GM12875 (cell line): Measurements from ENCODE around the gene CCDC187.

Experiments
- H3K4me3 ChIP-seq: one replicate; pipeline ENCODE4 v1.5.1; 2011; ENCODE audit warnings: low read depth, low read length, control low read depth
- CTCF ChIP-seq: IDR thresholded peaks from 2 replicates; pipeline ENCODE4 v1.5.1; 2011; ENCODE audit warnings: low read depth, mild to moderate bottlenecking, control low read depth, inconsistent platforms, low read length, moderate library complexity, borderline replicate concordance; ENCODE audit not compliant: insufficient read depth

The CCDC187 gene

GRCh38 chr9:136244122-136244968, 59.5 kb downstream of the CCDC187 start:
- TF ChIP-seq CTCF: no peak
- peak overlapping the region; percentile 92 for H3K4me3 ChIP-seq

GRCh38 chr9:136243631-136244030, 60.3 kb downstream of the CCDC187 start:
- no peak for TF ChIP-seq CTCF
- H3K4me3 ChIP-seq: peak overlapping the region; percentile 38

- no peak overlapping the region for H3K4me3 ChIP-seq
- TF ChIP-seq CTCF: peak; percentile 21; the same call in 1 of the 2 replicates
Observed at GRCh38 chr9:136242918-136243525, 60.9 kb downstream of the CCDC187 start.

- H3K4me3 ChIP-seq: no peak overlapping the region
- no peak for TF ChIP-seq CTCF
Observed at GRCh38 chr9:136242248-136242647, 61.6 kb downstream of the CCDC187 start.

GRCh38 chr9:136241542-136241941, 62.4 kb downstream of the CCDC187 start:
- no peak for TF ChIP-seq CTCF
- no peak overlapping the region for H3K4me3 ChIP-seq

- TF ChIP-seq CTCF: no peak
- no peak overlapping the region for H3K4me3 ChIP-seq
Observed at GRCh38 chr9:136240941-136241340, 63.0 kb downstream of the CCDC187 start.

- no peak for TF ChIP-seq CTCF
- no peak overlapping the region for H3K4me3 ChIP-seq
Observed at GRCh38 chr9:136239983-136240330, 63.9 kb downstream of the CCDC187 start.
